Right atrium auricular region (tissue), 2 donors: ENCODE results near the gene CACNA1C. TPM values are rescaled to one million over a fixed set of nuclear protein-coding genes. Genes with fewer than 3 reads are reported as not detected.

Source experiments
- DNase-seq: peaks from one replicate; pipeline ENCODE4 v3.0.0-alpha.2; 2019; ENCODE audit warnings: low spot score
- H3K27ac ChIP-seq, 2 donors: fragments of 200-600 bp; sonication (generic); 1 replicate in 1 of 2; 2 replicates in 1 of 2; pipeline ENCODE4 v1.5.1; 2016 to 2019
- H3K27me3 ChIP-seq, 2 donors: fragments of 200-600 bp; sonication (generic); one replicate each; pipeline versions ENCODE4 v1.5.1 to v1.6.0; 2017 to 2019
- H3K36me3 ChIP-seq: fragments of 200-600 bp; sonication (generic); one replicate; pipeline ENCODE4 v1.5.1; 2016
- H3K4me1 ChIP-seq, 2 donors: fragments of 200-600 bp; sonication (generic); one replicate each; pipeline versions ENCODE4 v1.5.1 to v1.6.0; 2017 to 2019
- H3K4me3 ChIP-seq, 2 donors: fragments of 200-600 bp; sonication (generic); 1 replicate in 1 of 2; 2 replicates in 1 of 2; pipeline ENCODE4 v1.5.1; 2017 to 2019; ENCODE audit warnings: mild to moderate bottlenecking in 1 of 2, moderate library complexity in 1 of 2
- H3K9me3 ChIP-seq, 2 donors: fragments of 200-600 bp; sonication (generic); one replicate each; pipeline ENCODE4 v1.5.1; 2019
- total RNA-seq, 2 donors: library from RNA; depleted of rRNA; stranded (reverse); fragments of >200 nt; gene quantifications; one replicate each; pipeline ENCODE4 v1.1.0, GENCODE V29; 2016
- TF ChIP-seq, protein P1 (sequence below), 2 donors: fragments of 200-600 bp; sonication (generic); IDR thresholded peaks; one replicate each; pipeline ENCODE4 v1.5.1; 2019; ENCODE audit warnings: antibody characterized with exemption in 2 of 2

The CACNA1C gene
- total RNA-seq, 2 donors from 2014 or later, result 83.1 to 93.6 TPM

DNA sequence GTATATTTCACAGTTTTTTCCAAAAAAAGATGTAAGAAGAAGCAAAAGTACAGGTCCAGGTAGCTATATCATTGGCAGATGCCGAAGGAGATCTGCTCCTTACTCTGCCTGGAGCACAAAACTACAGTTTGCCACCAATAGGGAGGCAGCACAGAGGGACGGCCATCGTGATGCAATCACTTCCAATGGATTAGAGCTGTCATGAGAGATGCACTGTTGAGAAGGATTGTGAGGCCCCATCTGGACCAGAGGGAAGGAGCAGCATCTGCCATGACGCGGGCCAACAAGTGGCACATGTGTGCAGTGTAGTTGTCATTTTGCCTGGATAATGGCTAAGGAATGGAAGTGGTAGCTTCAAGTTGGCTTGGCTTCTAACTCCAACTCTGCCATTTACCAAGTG is 423.2 kb downstream of the CACNA1C start:
- H3K27ac ChIP-seq, result no peak overlapping the region
- DNase-seq, result no peak
- TF ChIP-seq, protein P1, sequence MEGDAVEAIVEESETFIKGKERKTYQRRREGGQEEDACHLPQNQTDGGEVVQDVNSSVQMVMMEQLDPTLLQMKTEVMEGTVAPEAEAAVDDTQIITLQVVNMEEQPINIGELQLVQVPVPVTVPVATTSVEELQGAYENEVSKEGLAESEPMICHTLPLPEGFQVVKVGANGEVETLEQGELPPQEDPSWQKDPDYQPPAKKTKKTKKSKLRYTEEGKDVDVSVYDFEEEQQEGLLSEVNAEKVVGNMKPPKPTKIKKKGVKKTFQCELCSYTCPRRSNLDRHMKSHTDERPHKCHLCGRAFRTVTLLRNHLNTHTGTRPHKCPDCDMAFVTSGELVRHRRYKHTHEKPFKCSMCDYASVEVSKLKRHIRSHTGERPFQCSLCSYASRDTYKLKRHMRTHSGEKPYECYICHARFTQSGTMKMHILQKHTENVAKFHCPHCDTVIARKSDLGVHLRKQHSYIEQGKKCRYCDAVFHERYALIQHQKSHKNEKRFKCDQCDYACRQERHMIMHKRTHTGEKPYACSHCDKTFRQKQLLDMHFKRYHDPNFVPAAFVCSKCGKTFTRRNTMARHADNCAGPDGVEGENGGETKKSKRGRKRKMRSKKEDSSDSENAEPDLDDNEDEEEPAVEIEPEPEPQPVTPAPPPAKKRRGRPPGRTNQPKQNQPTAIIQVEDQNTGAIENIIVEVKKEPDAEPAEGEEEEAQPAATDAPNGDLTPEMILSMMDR (IDR thresholded peaks at IDR 0.05), result no peak
- no peak overlapping the region for H3K4me3 ChIP-seq
- no peaks in the 10 kb centered on the region for H3K4me1 ChIP-seq
- H3K27me3 ChIP-seq, result no peaks in the 10 kb centered on the region
- peaks cover 4% of the 10 kb centered on the region for H3K36me3 ChIP-seq
- no peaks in the 10 kb centered on the region for H3K9me3 ChIP-seq

DNA sequence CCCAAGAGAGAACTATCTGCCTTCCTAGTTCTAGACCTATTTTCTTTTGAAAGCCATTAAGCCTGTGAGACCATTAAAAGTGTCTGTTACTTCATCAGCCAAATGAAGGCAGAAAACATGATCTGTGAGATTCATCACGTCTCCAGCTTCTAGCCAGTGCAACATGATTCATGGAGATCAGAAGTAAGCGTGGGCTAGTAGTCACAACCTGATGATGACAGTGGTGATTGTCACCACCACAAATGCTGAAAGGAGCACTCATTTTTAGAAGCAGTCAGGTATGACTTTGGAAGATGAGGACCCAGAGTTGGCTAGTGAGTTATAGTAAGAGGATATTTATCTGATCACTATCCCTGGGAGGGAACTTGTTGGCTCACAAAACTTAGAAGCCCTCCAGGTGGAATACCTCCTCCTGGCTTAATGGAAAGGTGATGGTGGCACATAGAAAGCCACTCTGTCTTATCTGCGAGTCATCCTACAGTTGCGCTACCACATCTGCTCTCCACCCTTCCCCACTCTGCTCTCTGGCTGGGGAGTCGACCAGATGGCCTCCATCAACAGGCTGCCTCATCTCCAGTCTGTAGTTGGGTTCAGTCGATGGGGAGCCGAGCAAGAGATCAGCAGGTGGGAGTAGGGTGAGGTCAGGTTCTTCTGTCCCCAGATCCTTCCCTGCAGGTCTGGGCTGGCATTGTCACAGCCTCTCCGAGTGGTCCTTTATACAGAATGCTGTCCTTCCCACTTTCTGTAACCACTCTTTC is 424.4 kb downstream of the CACNA1C start:
- peaks cover 4% of the 10 kb centered on the region for H3K36me3 ChIP-seq
- no peak overlapping the region for H3K4me3 ChIP-seq
- no peaks in the 10 kb centered on the region for H3K9me3 ChIP-seq
- no peaks in the 10 kb centered on the region for H3K27me3 ChIP-seq
- no peak overlapping the region for H3K27ac ChIP-seq
- H3K4me1 ChIP-seq, result peaks cover 0 to 4% of the 10 kb centered on the region in 2 donors
- TF ChIP-seq, protein P1 (IDR thresholded peaks at IDR 0.05), result no peak
- no peak for DNase-seq

DNA sequence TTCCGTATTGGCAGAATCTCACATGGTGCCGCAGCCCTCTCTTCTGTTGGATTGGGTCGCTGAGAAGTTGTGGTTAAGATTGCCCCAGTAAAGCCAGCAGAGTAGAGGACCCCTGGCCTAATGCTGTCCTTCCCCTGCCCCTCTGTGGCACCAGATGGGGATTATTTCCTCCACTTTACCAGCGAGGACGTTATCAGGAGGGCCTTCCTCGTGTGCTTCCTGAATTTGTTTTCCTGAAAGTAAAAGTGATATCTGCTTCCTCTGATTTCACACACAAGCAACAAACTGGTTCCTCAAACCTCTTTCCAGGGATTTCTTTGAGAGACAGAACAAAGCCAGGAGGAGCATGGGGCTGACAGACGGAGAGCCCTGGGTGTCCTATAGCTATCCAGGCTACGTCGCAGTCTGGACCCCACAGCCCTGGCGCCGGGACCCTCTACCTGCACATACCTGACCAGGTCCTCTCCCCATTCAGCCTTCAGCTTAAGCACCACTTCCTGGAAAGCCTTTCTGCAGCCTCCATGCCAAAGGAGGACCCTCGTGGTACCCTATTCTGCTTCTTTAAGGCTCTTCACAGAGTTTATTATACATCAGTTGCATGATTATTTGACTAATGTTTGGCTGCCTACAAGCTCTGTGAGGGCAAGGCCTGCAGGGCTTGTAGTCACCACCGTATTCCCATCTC is 427.2 kb downstream of the CACNA1C start:
- TF ChIP-seq, protein P1 (IDR thresholded peaks at IDR 0.05), result no peak
- H3K27ac ChIP-seq, result no peak overlapping the region
- peaks cover 4% of the 10 kb centered on the region for H3K36me3 ChIP-seq
- no peak overlapping the region for H3K4me3 ChIP-seq
- H3K4me1 ChIP-seq, result peaks cover 0 to 14% of the 10 kb centered on the region in 2 donors
- H3K9me3 ChIP-seq, result no peaks in the 10 kb centered on the region
- DNase-seq, result no peak
- H3K27me3 ChIP-seq, result no peaks in the 10 kb centered on the region

DNA sequence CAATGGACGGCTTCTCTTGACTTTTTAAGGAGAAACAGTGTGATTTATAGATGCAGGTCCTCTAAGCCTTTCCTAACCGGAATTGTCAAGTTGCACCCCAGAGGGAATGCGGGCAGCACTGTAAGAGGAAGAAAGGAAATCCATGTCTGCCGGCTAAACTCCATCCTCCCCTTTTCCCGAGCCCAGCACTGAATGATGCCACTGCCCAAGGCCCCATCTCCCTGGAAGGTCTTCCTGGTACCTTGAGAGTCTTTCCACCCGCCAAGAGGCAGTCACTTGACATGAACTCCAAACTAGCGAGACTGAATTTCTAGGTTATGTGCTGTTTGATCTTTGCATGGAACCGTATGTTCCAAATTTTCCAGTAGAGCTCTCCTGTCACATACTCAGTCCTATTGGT is 428.6 kb downstream of the CACNA1C start:
- Histone ChIP-seq H3K27ac (peak overlapping the region in 1 of 2 donors; percentile 21), H3K4me1 (peaks cover 0 to 14% of the 10 kb centered on the region in 2 donors), H3K9me3 (no peaks in the 10 kb centered on the region), H3K36me3 (peaks cover 17% of the 10 kb centered on the region), H3K4me3 (no peak overlapping the region), H3K27me3 (no peaks in the 10 kb centered on the region)
- TF ChIP-seq, protein P1 (IDR thresholded peaks at IDR 0.05), result no peak
- no peak for DNase-seq

DNA sequence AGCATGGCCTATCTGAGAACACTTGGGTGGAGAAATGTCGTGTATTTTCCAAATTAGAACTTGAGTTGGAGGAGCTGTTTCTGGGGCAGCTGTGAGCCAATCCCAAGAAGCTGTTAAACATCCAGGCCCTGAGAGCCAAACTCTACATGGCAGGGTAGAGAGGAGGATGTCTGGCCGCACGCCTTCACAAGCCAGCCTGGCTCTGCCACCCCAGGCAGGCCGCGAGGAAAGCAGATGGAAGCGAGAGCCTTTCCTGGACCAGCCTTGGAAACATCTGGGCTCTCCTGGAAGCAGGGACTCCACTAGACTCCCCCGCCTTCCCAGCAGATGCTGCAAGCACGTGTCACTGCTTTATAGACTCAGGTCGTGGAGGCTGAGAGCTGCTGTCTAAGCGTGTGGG is 429.2 kb downstream of the CACNA1C start:
- H3K27ac ChIP-seq, result peak overlapping the region in 1 of 2 donors; percentile 21
- peaks cover 23% of the 10 kb centered on the region for H3K36me3 ChIP-seq
- no peaks in the 10 kb centered on the region for H3K27me3 ChIP-seq
- H3K9me3 ChIP-seq, result no peaks in the 10 kb centered on the region
- TF ChIP-seq, protein P1 (IDR thresholded peaks at IDR 0.05), result no peak
- H3K4me3 ChIP-seq, result no peak overlapping the region
- no peak for DNase-seq
- H3K4me1 ChIP-seq, result peaks cover 0 to 14% of the 10 kb centered on the region in 2 donors
